GM12878 (cell line): ENCODE data around the gene HTR3C. TPM values are rescaled to one million over a fixed set of nuclear protein-coding genes. Genes with fewer than 3 reads are reported as not detected.

Experiments
- KLF5 ChIP-seq: fragments of 450-650 bp; IDR thresholded peaks from 2 replicates; pipeline ENCODE4 v1.6.1; 2014; ENCODE audit warnings: mild to moderate bottlenecking; ENCODE audit not compliant: partially characterized antibody
- NFYA ChIP-seq: IDR thresholded peaks from 2 replicates; pipeline ENCODE4 v1.6.1; 2011; ENCODE audit warnings: low read depth, mild to moderate bottlenecking, low read length, improper control_type of control experiment, borderline replicate concordance
- NR2F1 ChIP-seq: fragments of 450-650 bp; conservative IDR thresholded peaks from 2 replicates; pipeline ENCODE4 v1.6.1; 2017; ENCODE audit warnings: mild to moderate bottlenecking
- RELB ChIP-seq: fragments of 450-650 bp; IDR thresholded peaks from 2 replicates; pipeline ENCODE4 v1.6.1; 2017; ENCODE audit warnings: low read depth, mild to moderate bottlenecking, moderate library complexity
- SPI1 ChIP-seq: IDR thresholded peaks from 2 replicates; pipeline ENCODE4 v1.6.1; 2011; ENCODE audit warnings: low read depth, mild to moderate bottlenecking, low read length, moderate library complexity, borderline replicate concordance; ENCODE audit not compliant: insufficient read depth
- TCF12 ChIP-seq: IDR thresholded peaks from 2 replicates; pipeline ENCODE4 v1.6.1; 2011; ENCODE audit warnings: low read depth, mild to moderate bottlenecking, low read length
- TCF7 ChIP-seq: IDR thresholded peaks from 2 replicates; pipeline ENCODE4 v1.6.1; 2014; ENCODE audit warnings: antibody characterized with exemption, borderline replicate concordance
- ZNF207 ChIP-seq: fragments of 450-650 bp; IDR thresholded peaks from 2 replicates; pipeline ENCODE4 v1.6.1; 2014; ENCODE audit warnings: antibody characterized with exemption, mild to moderate bottlenecking, borderline replicate concordance
- polyA plus RNA-seq, 11 experiments: library from polyadenylated mRNA; depleted of rRNA in 4 of 11; unstranded in 6 of 11; stranded (reverse) in 5 of 11; fragments of >200 nt; fragmentation: Nextera tagmentation in 4 of 11; fragmentation: Illumina TruSeq in 1 of 11; extraction: Ambion mirVana in 4 of 11; extraction: Trizol in 1 of 11; gene quantifications; 1 replicate in 1 of 11; 2 replicates in 10 of 11; pipeline versions ENCODE4 v1.2.1 to v1.2.3, GENCODE V29; 2011 to 2016; ENCODE audit warnings: inconsistent platforms in 2 of 11, missing spikeins in 2 of 11, low read depth in 1 of 11
- total RNA-seq, 4 experiments: library from RNA; depleted of rRNA in 3 of 4; stranded (reverse); fragments of >200 nt in 3 of 4; fragmentation: Illumina TruSeq in 1 of 4; extraction: Trizol in 1 of 4; gene quantifications; 2 replicates each; pipeline versions ENCODE4 v1.2.1 to v1.2.3, GENCODE V29; 2013 to 2021
- TF ChIP-seq, protein P1 (sequence below): fragments of 450-650 bp; IDR thresholded peaks from 2 replicates; pipeline ENCODE4 v1.6.1; 2018; ENCODE audit warnings: borderline replicate concordance, mild to moderate bottlenecking; ENCODE audit not compliant: partially characterized antibody

Gene HTR3C
- total and polyA plus RNA-seq, 10 of the 15 experiments (the other 5 are each of a cell fraction or from before 2014, with no cell fraction given) = not detected

GRCh38 chr3:184031187-184031792, 21.6 kb upstream of the HTR3C start, which contains the start of gene HTR3D (continued):
- TF ChIP-seq KLF5 = no peak
- no peak for TF ChIP-seq NR2F1
- TF ChIP-seq NFYA = no peak
- no peak for TF ChIP-seq SPI1
- no peak for TF ChIP-seq ZNF207
- TF ChIP-seq TCF12 = no peak
- TF ChIP-seq RELB = no peak
- TF ChIP-seq TCF7 = no peak
- TF ChIP-seq, protein P1, sequence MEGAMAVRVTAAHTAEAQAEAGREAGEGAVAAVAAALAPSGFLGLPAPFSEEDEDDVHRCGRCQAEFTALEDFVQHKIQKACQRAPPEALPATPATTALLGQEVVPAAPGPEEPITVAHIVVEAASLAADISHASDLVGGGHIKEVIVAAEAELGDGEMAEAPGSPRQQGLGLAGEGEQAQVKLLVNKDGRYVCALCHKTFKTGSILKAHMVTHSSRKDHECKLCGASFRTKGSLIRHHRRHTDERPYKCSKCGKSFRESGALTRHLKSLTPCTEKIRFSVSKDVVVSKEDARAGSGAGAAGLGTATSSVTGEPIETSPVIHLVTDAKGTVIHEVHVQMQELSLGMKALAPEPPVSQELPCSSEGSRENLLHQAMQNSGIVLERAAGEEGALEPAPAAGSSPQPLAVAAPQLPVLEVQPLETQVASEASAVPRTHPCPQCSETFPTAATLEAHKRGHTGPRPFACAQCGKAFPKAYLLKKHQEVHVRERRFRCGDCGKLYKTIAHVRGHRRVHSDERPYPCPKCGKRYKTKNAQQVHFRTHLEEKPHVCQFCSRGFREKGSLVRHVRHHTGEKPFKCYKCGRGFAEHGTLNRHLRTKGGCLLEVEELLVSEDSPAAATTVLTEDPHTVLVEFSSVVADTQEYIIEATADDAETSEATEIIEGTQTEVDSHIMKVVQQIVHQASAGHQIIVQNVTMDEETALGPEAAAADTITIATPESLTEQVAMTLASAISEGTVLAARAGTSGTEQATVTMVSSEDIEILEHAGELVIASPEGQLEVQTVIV = no peak
